Dermis microvascular lymphatic vessel endothelial cell (primary cell): ENCODE data around the gene CDK16. TPM values are rescaled to one million over a fixed set of nuclear protein-coding genes. Genes with fewer than 3 reads are reported as not detected.
A peak's percentile ranks its signal among the peaks of the same experiment; 100 is the strongest.

Experiments used
- DNase-seq, 2 donors: peaks; one replicate each; pipeline versions ENCODE4 v3.0.0 to v3.0.0-alpha.2; 2010; ENCODE audit warnings: low read depth in 2 of 2
- total RNA-seq: library from RNA; depleted of rRNA; stranded (reverse); fragments of >200 nt; gene quantifications from 2 replicates; pipeline ENCODE4 v1.2.1, GENCODE V29; 2014

Gene CDK16
- total RNA-seq, 1 donor from 2014 or later, result 41.6 TPM

DNA sequence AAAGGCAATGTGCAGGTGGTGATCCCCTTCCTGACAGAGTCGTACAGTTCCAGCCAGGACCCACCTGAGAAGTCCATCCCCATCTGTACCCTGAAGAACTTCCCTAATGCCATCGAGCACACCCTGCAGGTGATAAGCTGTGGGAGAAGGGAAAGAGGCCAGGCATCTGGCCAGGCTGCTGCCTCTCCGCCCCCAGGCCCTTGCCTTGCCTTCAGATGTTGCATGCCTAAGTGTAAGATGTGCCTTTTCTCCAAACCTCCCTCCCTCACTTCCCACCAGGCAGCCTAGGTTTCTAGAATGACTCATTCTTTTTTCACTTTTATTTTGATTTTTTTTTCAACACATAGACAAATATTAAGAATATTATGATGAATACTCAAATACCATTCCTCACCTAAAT is 12.2 kb upstream of the CDK16 start:
- no peak for DNase-seq

- DNase-seq, result no peak
Observed at GRCh38 chrX:47208108-47208507, 10.4 kb upstream of the CDK16 start.

GRCh38 chrX:47209508-47210238 is 8.8 kb upstream of the CDK16 start:
- no peak for DNase-seq

DNA sequence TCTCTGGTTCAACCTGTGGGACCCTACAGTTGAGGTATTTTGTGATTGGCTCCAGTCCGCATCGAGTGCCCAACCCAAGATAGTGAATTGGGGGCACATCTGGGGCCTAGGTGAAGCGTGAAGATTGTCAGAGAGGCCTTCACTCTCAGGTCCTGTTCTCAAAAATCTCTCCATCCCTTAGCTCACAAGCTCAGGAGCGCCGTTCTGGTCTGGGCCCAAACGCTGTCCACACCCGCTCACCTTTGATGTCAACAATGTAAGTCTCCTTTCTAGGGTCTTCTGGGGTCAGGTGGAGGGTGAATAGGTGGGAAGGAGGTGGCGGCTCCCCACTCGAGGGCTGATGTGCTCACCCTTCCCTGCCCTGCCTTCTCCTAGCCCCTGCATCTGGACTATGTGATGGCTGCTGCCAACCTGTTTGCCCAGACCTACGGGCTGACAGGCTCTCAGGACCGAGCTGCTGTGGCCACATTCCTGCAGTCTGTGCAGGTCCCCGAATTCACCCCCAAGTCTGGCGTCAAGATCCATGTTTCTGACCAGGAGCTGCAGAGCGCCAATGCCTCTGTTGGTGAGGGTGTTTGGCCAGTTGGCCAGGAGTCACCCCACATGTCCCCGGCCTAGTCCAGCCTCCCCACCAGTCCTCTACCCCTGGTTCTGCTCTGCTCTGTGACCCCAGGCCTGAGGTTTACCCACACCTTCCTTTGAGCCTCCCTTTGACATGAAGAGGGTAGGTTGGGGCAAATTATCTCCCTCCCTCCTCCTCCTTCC is 7.6 kb upstream of the CDK16 start:
- DNase-seq, result no peak

DNA sequence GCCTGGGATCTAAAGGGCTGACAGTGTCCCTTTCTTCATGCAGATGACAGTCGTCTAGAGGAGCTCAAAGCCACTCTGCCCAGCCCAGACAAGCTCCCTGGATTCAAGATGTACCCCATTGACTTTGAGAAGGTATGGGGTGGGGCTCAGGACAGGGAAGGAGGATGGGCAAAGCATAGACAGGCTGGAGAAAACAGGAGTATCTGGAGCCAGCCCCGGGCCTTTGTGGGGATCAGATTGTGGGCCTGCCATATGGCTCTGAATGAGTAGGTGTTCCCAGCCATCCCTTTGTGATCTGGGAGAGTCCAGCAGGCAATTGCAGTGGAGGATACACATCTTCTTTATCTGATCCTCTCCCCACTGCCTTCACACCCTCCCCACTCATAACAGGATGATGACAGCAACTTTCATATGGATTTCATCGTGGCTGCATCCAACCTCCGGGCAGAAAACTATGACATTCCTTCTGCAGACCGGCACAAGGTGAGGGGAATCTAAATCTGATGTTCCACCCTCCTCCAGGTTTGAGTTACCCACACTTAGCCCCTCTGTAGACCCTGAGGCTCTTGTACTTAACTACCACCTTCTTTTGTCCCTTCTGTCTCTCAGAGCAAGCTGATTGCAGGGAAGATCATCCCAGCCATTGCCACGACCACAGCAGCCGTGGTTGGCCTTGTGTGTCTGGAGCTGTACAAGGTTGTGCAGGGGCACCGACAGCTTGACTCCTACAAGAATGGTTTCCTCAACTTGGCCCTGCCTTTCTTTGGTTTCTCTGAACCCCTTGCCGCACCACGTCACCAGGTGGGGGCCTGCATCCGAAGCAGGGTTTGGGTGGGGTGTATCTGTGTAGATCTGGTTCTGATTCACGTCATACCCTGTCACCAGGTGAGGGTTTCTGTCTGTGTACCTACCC is 5.8 kb upstream of the CDK16 start:
- no peak for DNase-seq

DNA sequence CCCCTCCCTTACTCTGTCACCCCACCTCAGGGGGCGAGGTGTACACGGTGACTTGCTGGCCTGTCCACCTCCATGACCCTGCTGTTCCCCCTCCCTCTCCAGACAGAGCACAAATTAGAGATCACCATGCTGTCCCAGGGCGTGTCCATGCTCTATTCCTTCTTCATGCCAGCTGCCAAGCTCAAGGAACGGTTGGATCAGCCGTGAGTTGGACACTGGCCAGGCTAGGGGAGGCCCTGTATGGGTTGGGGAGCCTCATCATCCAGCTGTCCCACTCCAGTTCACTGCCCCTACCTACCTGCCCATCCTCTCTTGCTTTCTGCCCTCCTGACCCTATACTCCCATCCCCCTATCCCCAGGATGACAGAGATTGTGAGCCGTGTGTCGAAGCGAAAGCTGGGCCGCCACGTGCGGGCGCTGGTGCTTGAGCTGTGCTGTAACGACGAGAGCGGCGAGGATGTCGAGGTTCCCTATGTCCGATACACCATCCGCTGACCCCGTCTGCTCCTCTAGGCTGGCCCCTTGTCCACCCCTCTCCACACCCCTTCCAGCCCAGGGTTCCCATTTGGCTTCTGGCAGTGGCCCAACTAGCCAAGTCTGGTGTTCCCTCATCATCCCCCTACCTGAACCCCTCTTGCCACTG is 3.9 kb upstream of the CDK16 start:
- DNase-seq, result no peak

DNA sequence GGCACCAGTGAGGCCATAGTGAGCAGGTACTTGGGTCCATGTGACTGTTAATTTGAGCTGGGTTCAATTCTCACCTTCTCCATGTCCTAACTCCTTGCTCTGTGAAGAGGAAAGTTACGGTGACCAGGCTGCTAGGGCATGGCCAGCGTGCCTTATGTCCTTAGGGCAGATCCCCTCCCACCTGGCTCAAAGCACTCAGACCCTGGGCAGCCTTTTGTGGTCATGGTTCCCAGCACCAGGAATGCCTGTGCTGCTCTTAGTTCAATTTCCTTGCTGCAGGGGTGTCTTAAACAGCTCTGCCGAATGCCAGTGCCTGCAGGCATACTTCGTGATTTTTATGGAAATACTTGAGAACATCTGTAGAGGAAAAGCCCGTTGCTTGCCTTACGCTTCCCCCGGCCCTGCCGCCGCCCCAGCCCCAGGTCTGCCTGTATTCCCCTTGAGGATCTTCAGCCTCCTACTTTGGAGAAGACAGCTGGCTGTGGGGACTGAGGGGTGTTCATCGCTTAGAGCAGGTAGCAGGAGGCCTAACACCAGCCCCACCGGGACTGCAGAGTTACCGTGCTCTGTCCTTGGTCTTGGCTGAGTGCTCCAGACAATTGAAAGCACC is 3.1 kb upstream of the CDK16 start:
- no peak for DNase-seq

GRCh38 chrX:47216393-47216925 is 2.0 kb upstream of the CDK16 start:
- DNase-seq, result no peak

- DNase-seq, result peak; percentile 51 to 57
Observed at GRCh38 chrX:47217121-47217851, 1.2 kb upstream of the CDK16 start.

DNA sequence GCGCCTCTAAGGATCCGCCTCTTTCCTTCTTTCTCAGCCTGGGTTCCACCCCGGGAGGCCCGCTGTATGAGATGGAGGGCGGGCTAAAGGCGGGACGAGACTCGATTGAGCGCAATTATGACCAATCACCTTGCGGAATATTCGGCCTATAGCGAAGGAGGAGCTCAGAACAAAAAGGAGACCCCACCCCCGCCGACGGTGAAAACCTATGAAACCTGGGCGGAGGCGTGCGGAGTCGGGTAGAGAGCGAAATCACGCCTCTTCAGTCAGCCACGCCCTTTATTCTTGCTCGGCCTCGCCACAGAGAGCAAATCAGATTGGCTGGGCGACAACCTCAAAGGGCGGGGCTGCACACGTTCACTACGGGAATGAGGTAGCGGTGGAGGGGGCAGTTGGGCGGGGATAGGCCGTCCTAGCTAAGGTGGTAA is 615 bp upstream of the CDK16 start:
- peak; percentile 97 to 99 for DNase-seq

- peak in 1 of 2 donors; percentile 17 for DNase-seq
Observed at GRCh38 chrX:47218920-47219815, 687 bp downstream of the CDK16 start.

GRCh38 chrX:47221756-47222155 is 3.3 kb downstream of the CDK16 start:
- no peak for DNase-seq

DNA sequence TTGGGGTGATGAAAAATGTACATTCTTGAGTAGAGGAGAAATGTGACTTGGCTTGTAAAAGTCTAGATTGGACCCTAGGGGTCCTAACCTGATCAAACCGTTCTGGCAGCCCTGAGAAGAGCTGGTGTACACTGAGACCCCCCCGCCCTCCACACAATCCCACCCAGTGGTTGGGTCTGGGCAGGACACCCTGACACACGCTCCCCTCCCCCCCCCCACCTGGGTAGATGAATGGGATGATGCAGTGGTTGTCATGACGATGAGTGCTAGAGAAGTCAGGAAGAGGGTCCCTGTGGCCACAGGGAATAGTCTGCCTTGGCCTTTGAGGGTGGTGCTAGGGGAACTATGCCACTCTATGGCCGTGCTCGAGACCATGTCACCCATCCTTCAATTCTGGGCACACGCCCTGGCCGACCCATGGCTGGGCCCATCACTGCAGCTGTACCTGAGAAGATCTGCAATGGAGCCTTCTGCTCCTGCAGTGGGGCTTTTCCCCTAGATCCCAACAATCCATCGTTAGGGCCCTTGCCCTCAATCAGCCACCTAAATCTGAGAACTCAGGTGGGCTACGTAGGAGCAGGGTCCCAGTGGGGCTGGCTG is 4.4 kb downstream of the CDK16 start:
- no peak for DNase-seq

DNA sequence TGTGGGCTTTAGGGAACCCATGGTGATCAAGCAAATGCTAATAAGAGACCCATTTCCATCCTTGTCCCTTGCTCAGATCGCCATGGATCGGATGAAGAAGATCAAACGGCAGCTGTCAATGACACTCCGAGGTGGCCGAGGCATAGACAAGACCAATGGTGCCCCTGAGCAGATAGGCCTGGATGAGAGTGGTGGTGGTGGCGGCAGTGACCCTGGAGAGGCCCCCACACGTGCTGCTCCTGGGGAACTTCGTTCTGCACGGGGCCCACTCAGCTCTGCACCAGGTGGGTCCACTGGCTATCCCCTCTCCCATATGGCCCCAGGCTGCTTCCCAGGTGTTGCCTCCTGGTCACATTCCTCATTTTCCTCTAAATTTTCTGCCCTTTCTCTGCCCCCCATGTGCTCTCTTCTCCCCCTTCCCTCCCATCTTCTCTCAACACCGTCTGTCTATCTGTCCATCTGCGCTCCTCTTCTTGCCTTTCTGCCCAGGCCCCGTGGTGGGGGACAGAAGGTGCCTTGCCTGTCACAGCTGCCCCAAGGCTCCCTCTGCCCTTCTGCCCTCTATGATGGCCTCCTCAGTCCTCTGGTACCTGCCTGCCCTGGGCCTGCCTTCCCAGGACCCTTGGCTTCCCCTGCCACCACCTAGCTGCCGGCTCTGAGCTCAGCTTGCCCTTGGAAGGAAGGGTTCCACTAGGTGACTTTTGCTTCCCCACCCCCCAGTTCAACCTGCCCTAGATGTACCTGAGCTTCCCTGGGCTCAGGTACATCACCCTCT is 5.2 kb downstream of the CDK16 start:
- DNase-seq, result no peak

DNA sequence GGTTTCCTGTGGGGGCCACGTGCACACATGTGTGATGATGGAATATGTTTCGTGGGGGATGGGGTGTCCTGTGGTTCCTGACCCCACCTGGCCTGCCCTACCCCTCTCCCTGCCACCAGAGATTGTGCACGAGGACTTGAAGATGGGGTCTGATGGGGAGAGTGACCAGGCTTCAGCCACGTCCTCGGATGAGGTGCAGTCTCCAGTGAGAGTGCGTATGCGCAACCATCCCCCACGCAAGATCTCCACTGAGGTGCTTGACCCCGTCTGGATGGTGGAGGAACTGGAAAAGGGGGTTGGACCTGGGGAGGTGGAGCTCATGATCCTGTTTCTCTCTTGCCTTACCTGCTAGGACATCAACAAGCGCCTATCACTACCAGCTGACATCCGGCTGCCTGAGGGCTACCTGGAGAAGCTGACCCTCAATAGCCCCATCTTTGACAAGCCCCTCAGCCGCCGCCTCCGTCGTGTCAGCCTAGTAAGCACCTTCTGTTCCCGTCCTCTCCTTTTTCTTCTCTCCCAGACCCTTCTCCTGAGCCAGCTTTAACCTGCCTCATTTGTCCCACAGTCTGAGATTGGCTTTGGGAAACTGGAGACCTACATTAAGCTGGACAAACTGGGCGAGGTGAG is 5.9 kb downstream of the CDK16 start:
- no peak for DNase-seq

DNA sequence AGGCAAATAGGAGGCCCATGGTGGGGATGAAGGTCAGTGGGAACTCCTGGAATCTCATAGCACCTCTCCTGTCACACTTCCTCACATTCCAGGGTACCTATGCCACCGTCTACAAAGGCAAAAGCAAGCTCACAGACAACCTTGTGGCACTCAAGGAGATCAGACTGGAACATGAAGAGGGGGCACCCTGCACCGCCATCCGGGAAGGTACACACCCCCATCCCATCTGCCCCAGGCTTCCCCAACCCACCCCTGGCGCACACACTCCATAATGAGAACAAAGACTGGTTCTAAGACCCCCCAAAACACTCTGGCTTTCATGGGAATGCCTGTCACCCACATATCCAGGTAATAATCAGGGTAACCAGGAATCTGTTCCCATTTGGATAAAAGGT is 6.4 kb downstream of the CDK16 start:
- DNase-seq, result no peak

GRCh38 chrX:47226071-47226470 is 7.6 kb downstream of the CDK16 start:
- no peak for DNase-seq
